Ureter (tissue), 1 donor: Measurements from ENCODE around the gene SCMH1. TPM values are rescaled to one million over a fixed set of nuclear protein-coding genes. Genes with fewer than 3 reads are reported as not detected.
A peak's percentile ranks its signal among the peaks of the same experiment; 100 is the strongest.
"Not testable (repeated sequence)": the region's sequence is repeated elsewhere in the genome, so short reads cannot be mapped to it uniquely, and the experiment has no call there.

ENCODE experiments used
- DNase-seq: peaks from one replicate; pipeline ENCODE4 v3.0.0-alpha.2; 2020; ENCODE audit warnings: low spot score
- total RNA-seq: library from RNA; stranded (reverse); gene quantifications from one replicate; pipeline ENCODE4 v1.2.4, GENCODE V29; 2023
- donor health status: DM: yes; HTN: yes; CAD: no.

SCMH1 gene
- total RNA-seq, 1 donor from 2014 or later, result 78.4 TPM

- DNase-seq, result no peak
These were observed 7.2 kb upstream of the SCMH1 start for GRCh38 chr1:41249319-41249718.

GRCh38 chr1:41246568-41246967 is 4.5 kb upstream of the SCMH1 start:
- no peak for DNase-seq

DNA sequence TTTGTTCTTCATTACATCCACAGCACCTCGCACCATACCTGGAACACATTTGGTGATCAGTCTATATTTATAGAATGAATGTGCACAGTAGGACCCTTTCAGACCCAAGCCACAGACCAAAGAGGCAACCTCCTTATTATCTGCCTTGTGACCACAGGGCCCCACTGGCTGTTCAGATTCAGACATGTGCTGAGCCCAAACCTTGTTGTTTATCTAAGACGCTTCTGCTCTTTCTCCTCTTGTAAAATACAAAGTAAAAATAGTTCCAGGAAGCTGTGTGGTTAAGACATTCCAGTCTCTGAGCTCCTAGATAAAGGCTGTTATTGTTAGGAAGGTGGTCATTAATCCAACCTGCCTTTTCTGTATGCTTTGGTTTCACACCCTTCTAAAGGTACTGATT is 3.6 kb upstream of the SCMH1 start:
- DNase-seq, result no peak

DNA sequence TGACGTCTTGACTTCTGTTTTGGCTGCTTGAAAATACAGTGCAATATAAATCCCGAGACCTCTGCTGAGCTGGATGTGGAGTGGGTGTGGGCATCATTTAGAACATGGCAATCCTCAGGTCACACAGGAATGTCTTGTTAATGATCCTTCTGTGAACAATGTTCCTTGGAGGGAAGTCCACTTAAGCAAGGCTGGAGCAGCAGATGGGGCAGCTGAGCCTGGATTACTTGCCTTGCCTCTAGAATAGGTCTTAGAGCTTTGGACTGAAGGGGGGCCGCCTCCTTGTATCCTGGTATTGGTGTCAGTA is 926 bp upstream of the SCMH1 start:
- no peak for DNase-seq

DNA sequence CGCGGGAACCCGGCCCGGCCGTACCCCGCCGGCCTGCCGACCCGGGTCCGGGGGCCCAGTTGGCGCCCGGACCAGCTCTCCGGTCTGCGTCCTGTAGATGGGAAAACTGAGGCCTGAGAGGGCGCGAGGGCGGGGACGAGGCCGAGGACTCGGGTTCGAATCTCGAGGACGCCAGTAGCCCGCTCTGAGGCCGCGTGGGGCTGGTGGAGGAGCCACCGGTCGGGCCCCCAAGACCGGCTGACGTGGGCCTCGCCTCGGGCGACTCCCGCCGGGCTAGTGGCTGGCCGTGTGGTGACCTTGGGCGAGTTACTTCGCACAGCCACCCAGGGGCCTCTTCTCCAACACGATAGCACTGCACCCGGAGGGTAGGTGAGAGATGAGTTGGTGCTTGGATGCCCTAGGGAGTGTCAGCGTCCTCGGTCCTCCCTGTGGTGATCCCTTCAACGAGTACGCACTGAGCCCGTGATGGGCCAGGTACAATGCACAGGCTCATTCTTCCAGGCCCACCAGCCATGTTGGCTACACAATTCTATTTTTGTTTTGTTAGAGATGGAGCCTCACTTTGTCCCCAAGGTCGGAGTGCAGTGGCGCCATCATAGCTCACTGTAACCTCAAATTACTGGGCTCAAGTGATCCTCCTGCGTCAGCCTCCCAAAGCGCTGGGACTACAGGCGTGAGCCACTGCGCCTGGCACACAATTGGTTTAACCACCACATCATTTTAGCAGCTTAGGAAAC is 404 bp upstream of the SCMH1 start:
- peak; percentile 44 for DNase-seq

GRCh38 chr1:41241354-41241748 is 755 bp downstream of the SCMH1 start:
- DNase-seq, result peak; percentile 59

GRCh38 chr1:41240781-41241353 is 1.2 kb downstream of the SCMH1 start:
- no peak for DNase-seq

GRCh38 chr1:41239988-41240610 is 2.0 kb downstream of the SCMH1 start:
- DNase-seq, result no peak

DNA sequence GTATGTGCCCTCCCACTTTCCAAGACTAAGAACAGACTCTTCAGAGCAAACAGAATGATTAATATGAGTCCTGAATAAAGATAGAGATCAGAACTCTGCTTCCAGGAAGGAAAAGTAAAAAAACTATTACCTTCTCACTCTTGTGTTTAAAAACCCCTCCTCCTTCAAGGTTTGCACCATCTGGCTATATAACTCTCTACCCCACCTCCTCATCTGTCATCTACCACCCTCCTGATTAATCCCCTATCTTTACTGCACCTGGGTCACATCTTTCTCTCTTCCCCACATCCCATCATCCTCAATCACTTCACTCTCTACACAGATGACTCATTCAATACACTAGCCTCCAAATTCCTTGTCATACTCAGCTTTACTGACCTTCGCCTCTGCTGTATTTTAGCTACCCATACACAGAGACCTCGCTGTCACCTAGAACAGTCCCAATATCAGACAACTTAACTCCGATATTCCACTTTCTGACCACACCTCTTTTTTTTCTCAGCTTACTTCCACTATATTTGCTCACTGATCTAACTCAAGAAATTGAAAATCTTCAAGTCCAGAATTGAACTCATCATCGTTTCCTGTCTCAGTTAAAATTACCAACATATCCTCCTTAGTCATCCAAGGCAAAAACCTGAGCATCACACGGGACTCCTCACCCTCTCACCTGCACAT is 3.7 kb downstream of the SCMH1 start:
- DNase-seq, result no peak

- no peak for DNase-seq
These were observed 5.3 kb downstream of the SCMH1 start for GRCh38 chr1:41236781-41237180.

DNA sequence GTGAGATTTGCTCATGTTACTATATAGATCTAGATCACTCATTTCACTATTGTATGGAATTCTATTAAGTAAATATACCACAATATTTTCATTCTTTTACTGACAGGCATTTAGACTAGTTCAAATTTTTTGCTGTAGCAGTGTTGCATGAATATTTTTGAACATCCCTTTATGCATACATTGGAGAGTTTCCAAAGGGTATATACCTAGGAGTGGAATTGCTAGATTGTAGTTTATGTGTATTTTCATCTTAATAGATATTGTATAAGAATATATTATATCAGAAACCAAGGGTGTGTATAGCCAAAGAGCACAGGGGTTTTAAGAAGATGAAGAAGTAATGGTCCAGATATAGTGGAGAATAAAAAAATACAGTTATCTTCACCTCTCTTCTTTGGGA is 6.2 kb downstream of the SCMH1 start:
- no peak for DNase-seq

DNA sequence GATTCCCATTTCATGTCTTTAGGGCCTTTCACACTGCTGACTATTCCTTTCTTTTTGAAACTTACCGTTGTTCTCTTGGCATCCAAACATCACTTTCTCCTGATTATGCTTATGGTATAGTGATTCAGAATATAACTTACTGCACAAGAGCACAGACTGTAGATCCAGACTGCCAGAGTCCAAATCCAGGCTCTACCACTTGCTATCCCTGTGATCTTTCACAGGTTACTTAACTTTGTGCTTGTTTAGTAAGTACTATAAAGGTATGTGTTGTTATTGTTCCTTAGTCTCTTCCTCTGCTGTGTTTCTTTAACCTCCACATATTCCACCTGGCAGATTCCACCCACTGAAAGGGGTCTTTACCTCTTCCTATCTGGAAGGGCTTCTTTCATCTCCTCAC is 8.4 kb downstream of the SCMH1 start:
- no peak for DNase-seq

DNA sequence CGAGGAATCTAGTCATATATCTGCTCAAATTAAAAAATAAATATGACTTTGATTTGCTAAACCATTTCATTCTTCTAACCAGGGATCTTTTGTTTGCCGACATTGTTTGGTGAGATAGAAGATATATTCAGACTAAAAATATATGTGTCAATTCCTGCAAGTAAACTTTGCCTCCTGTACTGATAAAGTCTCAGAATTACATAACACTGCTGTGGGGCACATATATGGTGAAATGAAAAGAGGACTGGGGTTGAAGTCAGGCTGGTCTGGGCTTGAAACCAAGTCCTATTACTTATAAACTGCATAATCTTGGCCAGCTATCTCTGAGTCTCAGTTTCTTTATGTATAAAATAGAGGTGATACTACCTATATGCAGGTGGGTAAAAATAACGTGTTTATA is 9.8 kb downstream of the SCMH1 start:
- no peak for DNase-seq

- DNase-seq, result no peak
These were observed 11.4 kb downstream of the SCMH1 start for GRCh38 chr1:41230656-41231055.

- DNase-seq, result not testable (repeated sequence)
These were observed 12.9 kb downstream of the SCMH1 start for GRCh38 chr1:41229219-41229618.

- no peak for DNase-seq
These were observed 15.2 kb downstream of the SCMH1 start for GRCh38 chr1:41226815-41227434.

- no peak for DNase-seq
These were observed 16.6 kb downstream of the SCMH1 start for GRCh38 chr1:41225495-41225894.

DNA sequence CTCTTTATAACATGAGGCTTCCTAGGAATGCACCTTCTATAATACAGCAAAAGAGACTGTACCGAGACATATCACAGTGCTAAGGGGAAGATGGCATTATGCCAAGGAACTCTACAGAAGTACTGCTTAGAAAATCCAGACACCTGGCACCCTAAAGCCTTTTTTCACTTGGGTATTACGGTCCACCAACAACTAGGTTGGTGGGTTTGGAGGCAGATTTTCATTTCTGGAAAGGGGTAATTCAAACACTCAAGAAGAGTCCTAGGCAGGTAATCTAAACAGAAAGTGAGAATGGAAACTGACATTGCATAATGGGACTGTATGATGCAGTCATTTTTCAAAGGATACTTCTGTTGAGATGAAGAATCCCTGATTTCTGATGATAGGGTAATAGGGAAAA is 19.6 kb downstream of the SCMH1 start:
- DNase-seq, result no peak

GRCh38 chr1:41221995-41222394 is 20.1 kb downstream of the SCMH1 start:
- no peak for DNase-seq

DNA sequence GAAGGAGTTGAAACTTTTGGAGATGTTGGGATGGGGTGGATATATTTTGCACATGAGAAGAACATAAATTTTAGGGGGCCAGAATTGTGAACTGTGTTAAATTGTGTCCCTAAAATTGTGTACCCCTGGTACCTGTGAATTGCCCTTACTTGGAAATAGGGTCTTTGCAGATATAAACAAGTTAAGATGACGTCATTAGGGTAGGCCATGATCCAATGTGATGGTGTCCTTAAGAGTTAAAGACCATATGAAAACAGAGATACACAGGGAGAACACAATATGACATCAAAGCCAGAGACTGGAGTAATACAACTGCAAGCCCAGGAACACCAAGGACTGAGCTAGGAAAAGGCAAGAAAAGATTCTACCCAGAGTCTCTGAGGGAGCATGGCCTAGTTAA is 24.0 kb downstream of the SCMH1 start:
- no peak for DNase-seq

GRCh38 chr1:41217441-41217840 is 24.7 kb downstream of the SCMH1 start:
- no peak for DNase-seq

GRCh38 chr1:41215623-41216022 is 26.5 kb downstream of the SCMH1 start:
- DNase-seq, result no peak

- no peak for DNase-seq
These were observed 28.8 kb downstream of the SCMH1 start for GRCh38 chr1:41213341-41213740.
